Natural killer cell (primary cell): ENCODE data around the gene CSMD2. TPM values are rescaled to one million over a fixed set of nuclear protein-coding genes. Genes with fewer than 3 reads are reported as not detected.

Experiments used
- ATAC-seq, 3 donors: fragments of 150-1000 bp in 2 of 3; fragments of 200-7000 bp in 1 of 3; cut with Tn5 transposase; 1 replicate in 1 of 3; 2 replicates in 2 of 3; pipeline ENCODE4 v1.10.0; 2021; ENCODE audit warnings: mild to moderate bottlenecking in 2 of 3, moderate library complexity in 2 of 3
- DNase-seq, 2 donors: peaks; one replicate each; pipeline versions ENCODE4 v3.0.0 to v3.0.0-alpha.2; 2013 to 2021; ENCODE audit warnings: mixed read lengths in 1 of 2
- H3K27ac ChIP-seq: one replicate; pipeline ENCODE4 v1.5.1; 2013; ENCODE audit warnings: mild to moderate bottlenecking, low read length
- H3K27me3 ChIP-seq: one replicate; pipeline ENCODE4 v1.6.1; 2013; ENCODE audit warnings: low read length; ENCODE audit not compliant: control insufficient read depth, insufficient read depth
- H3K36me3 ChIP-seq: one replicate; pipeline ENCODE4 v1.6.1; 2013; ENCODE audit warnings: low read length; ENCODE audit not compliant: control insufficient read depth, insufficient read depth
- H3K4me1 ChIP-seq: one replicate; pipeline ENCODE4 v1.6.1; 2013; ENCODE audit warnings: low read length; ENCODE audit not compliant: control insufficient read depth, insufficient read depth
- H3K4me3 ChIP-seq: one replicate; pipeline ENCODE4 v1.5.1; 2013; ENCODE audit warnings: low read length
- H3K9me3 ChIP-seq: one replicate; pipeline ENCODE4 v1.6.1; 2013; ENCODE audit warnings: low read length; ENCODE audit not compliant: control insufficient read depth, insufficient read depth
- H3K27ac Mint-ChIP-seq, 2 donors: one replicate each; pipeline ENCODE4 v1.8.0; 2022; ENCODE audit warnings: mild to moderate bottlenecking in 2 of 2, mixed read lengths in 2 of 2, moderate library complexity in 1 of 2
- H3K27me3 Mint-ChIP-seq, 2 donors: one replicate each; pipeline ENCODE4 v1.8.0; 2022; ENCODE audit warnings: low read depth in 2 of 2, mixed read lengths in 2 of 2
- H3K36me3 Mint-ChIP-seq: one replicate; pipeline ENCODE4 v1.8.0; 2022; ENCODE audit warnings: mixed read lengths
- H3K4me1 Mint-ChIP-seq, 2 donors: one replicate each; pipeline ENCODE4 v1.8.0; 2022; ENCODE audit warnings: mixed read lengths in 2 of 2
- H3K4me3 Mint-ChIP-seq: one replicate; pipeline ENCODE4 v1.8.0; 2022; ENCODE audit warnings: mild to moderate bottlenecking, moderate library complexity, mixed read lengths
- H3K9me3 Mint-ChIP-seq, 2 donors: one replicate each; pipeline ENCODE4 v1.8.0; 2022; ENCODE audit warnings: mixed read lengths in 2 of 2
- CTCF ChIP-seq: fragments of 200-600 bp; IDR thresholded peaks from one replicate; pipeline ENCODE4 v1.8.0; 2022; ENCODE audit warnings: antibody characterized with exemption
- WGBS: methylation state at CpG from one replicate; pipeline ENCODE4 v1.1.7; 2013; ENCODE audit warnings: missing lambda C conversion rate; ENCODE audit not compliant: insufficient coverage; 5-methylcytosine and 5-hydroxymethylcytosine counted together
- intact Hi-C: fragments of 100-400 bp; cut with micrococcal nuclease; formaldehyde crosslinking; loops from one replicate; pipeline ENCODE4 v1.14.2; 2022
- total RNA-seq, 4 donors: library from RNA; stranded (reverse); fragments of 120-200 nt in 1 of 4; gene quantifications; one replicate each; pipeline versions ENCODE4 v1.2.3 to v1.2.4, GENCODE V29; 2013 to 2022

CSMD2 gene
- total RNA-seq, 3 donors from 2014 or later (not counting 1 experiment from before 2014, with no cell fraction given): not detected

- no peak for DNase-seq
- no peak for ATAC-seq
- H3K36me3 ChIP-seq: no peaks in the 10 kb centered on the region
- H3K27ac ChIP-seq: no peak overlapping the region
- Mint-ChIP-seq H3K27ac (no peak overlapping the region), H3K4me1 (no peaks in the 10 kb centered on the region), H3K4me3 (no peak overlapping the region), H3K36me3 (no peaks in the 10 kb centered on the region), H3K27me3 (peaks cover 6 to 8% of the 10 kb centered on the region in 2 donors), H3K9me3 (no peaks in the 10 kb centered on the region)
- intact Hi-C loops: no loop called here
- H3K4me1 ChIP-seq: no peaks in the 10 kb centered on the region
- H3K27me3 ChIP-seq: no peaks in the 10 kb centered on the region
- 73% methylated on average over 1 of the region's 1 CpG for WGBS
- no peak for TF ChIP-seq CTCF
- H3K4me3 ChIP-seq: no peak overlapping the region
- no peaks in the 10 kb centered on the region for H3K9me3 ChIP-seq
Observed at GRCh38 chr1:33824971-33825370, 340.1 kb downstream of the CSMD2 start.

- Mint-ChIP-seq H3K27me3 (peaks cover 6 to 8% of the 10 kb centered on the region in 2 donors), H3K9me3 (no peaks in the 10 kb centered on the region), H3K36me3 (no peaks in the 10 kb centered on the region), H3K4me1 (no peaks in the 10 kb centered on the region), H3K27ac (no peak overlapping the region), H3K4me3 (no peak overlapping the region)
- Histone ChIP-seq H3K4me1 (no peaks in the 10 kb centered on the region), H3K4me3 (no peak overlapping the region), H3K27me3 (no peaks in the 10 kb centered on the region), H3K27ac (no peak overlapping the region), H3K36me3 (no peaks in the 10 kb centered on the region), H3K9me3 (no peaks in the 10 kb centered on the region)
- DNase-seq (no peak), ATAC-seq (no peak)
- TF ChIP-seq CTCF: no peak
- intact Hi-C loops: no loop called here
- WGBS: 93% methylated on average over 5 of the region's 6 CpGs
Observed at GRCh38 chr1:33824321-33824720, 340.7 kb downstream of the CSMD2 start.

- 86% methylated on average over 1 of the region's 1 CpG for WGBS
- no peak for ATAC-seq
- DNase-seq: no peak
- Mint-ChIP-seq H3K4me1 (no peaks in the 10 kb centered on the region), H3K27me3 (peaks cover 6 to 8% of the 10 kb centered on the region in 2 donors), H3K9me3 (no peaks in the 10 kb centered on the region), H3K4me3 (no peak overlapping the region), H3K27ac (no peak overlapping the region), H3K36me3 (no peaks in the 10 kb centered on the region)
- Histone ChIP-seq H3K4me3 (no peak overlapping the region), H3K9me3 (no peaks in the 10 kb centered on the region), H3K36me3 (no peaks in the 10 kb centered on the region), H3K27me3 (no peaks in the 10 kb centered on the region), H3K27ac (no peak overlapping the region), H3K4me1 (no peaks in the 10 kb centered on the region)
- TF ChIP-seq CTCF: no peak
- intact Hi-C loops: no loop called here
Observed at GRCh38 chr1:33823830-33824229, 341.2 kb downstream of the CSMD2 start.

- H3K36me3 Mint-ChIP-seq: no peaks in the 10 kb centered on the region
- no peaks in the 10 kb centered on the region for H3K4me1 Mint-ChIP-seq
- ATAC-seq (no peak), DNase-seq (no peak)
- intact Hi-C loops: no loop called here
- Histone ChIP-seq H3K36me3 (no peaks in the 10 kb centered on the region), H3K4me1 (no peaks in the 10 kb centered on the region), H3K27ac (no peak overlapping the region), H3K27me3 (no peaks in the 10 kb centered on the region), H3K4me3 (no peak overlapping the region), H3K9me3 (no peaks in the 10 kb centered on the region)
- H3K4me3 Mint-ChIP-seq: no peak overlapping the region
- WGBS: 100% methylated on average over 2 of the region's 2 CpGs
- no peak for TF ChIP-seq CTCF
- no peak overlapping the region for H3K27ac Mint-ChIP-seq
- H3K9me3 Mint-ChIP-seq: no peaks in the 10 kb centered on the region
- H3K27me3 Mint-ChIP-seq: peaks cover 6 to 8% of the 10 kb centered on the region in 2 donors
Observed at GRCh38 chr1:33823401-33823800, 341.6 kb downstream of the CSMD2 start.
